ENCODE results near the gene SLC4A4.

- no peak for TF ChIP-seq CTCF (IDR thresholded peaks at IDR 0.05; ENCODE audit: insufficient read depth, low read depth, low read length)
- no peak for TF ChIP-seq EZH2 (IDR thresholded peaks at IDR 0.05; ENCODE audit: insufficient read depth, low read length)
These were observed 43.5 kb downstream of the SLC4A4 start for GRCh38 chr4:71382125-71382899.
